CD1c-positive myeloid dendritic cell (primary cell): ENCODE measurements around the gene HS6ST3.
A peak's percentile ranks its signal among the peaks of the same experiment; 100 is the strongest.

Experiments
- DNase-seq: peaks from one replicate; pipeline ENCODE4 v3.0.0-alpha.2; 2016; ENCODE audit errors: extremely low spot score

The HS6ST3 gene

DNA sequence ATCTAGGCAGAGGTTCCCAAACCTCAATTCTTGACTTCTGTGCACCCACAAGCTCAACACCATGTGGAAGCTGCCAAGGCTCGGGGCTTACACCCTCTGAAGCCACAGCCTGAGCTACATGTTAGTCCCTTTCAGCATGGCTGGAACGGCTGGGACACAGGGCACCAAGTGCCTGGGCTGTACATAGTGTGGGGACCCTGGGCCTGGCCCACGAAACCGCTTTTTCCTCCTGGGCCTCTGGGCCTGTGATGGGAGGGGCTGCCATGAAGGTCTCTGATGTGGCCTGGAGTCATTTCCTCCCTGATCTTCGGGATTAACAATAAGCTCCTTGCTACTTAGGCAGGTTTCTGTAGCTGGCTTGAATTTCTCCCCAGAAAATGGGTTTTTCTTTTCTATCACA, 108.1 kb downstream of the HS6ST3 start:
- no peak for DNase-seq

DNA sequence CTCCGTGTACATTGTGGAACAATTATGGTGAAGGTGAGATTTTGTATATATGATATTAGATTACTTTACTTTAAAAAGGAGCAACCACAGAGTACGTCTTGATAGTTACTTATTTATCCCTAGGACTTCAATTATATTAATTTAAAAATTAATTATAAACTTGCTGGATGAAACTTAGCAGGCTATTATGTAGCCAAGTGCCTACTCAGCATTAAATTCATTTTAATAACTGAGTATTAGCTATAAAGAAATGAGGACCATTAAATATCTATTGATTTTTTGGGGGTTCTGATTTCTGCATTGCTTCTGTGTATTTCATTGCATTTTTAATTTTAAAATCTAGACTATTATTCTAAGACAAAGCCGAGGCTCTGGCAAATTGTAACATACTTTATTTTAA, 109.4 kb downstream of the HS6ST3 start:
- DNase-seq: no peak

DNA sequence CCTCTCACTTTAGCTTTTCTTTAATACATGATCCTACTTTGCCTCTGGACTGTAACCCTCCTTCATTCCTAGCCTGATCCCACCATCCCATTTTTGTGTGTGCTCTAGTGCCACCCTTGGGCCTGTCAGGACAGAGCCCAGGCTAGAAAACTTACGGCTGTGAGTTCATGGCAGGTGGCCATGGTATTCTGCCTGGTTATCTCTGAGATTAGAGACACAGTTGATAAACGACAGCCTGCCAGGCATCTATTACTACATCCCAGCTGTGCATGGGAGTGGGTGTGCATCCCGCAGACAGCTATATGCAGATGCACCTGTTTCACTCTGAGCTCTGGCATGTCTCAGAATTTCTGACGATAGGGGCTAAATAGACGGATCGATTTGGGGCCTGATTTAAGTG, 110.9 kb downstream of the HS6ST3 start:
- DNase-seq: no peak

DNA sequence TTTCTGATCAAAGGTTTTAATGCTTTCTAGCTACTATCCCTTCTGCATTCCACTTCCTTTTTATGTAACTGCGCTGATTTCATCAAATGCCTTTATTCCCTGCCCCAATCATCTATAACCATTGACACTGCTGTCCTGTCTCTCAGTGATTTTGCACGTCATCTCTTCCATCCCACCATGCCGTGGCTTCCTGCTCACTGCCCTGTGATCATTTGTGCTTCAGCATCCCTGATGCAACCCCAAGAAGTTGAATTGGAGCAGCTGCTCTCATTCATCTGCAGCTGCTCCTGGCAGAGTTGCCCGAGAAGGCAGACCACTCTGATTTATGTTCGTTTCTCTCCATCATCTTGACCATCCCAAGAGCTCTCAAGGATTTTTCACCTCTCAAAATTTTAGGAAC, 112.4 kb downstream of the HS6ST3 start:
- DNase-seq: no peak

DNA sequence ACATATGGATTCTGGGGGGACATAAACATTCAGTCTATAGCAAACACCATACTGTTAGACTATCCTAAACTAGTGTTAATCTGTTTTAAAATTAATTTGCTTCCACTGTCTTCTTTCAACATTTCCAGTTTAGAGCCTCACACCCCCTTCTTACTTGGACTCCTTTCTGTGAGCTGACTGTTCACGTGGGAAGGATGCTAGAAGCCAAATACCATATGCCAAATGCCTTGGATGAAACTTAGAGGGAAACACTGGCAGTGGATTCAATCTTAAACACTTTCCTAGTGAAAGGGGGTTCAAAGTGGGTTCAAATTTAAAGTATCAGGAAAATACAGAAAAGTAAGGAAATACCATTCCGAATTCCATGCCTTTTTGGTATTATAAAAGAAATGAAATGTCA, 113.6 kb downstream of the HS6ST3 start:
- no peak for DNase-seq

DNA sequence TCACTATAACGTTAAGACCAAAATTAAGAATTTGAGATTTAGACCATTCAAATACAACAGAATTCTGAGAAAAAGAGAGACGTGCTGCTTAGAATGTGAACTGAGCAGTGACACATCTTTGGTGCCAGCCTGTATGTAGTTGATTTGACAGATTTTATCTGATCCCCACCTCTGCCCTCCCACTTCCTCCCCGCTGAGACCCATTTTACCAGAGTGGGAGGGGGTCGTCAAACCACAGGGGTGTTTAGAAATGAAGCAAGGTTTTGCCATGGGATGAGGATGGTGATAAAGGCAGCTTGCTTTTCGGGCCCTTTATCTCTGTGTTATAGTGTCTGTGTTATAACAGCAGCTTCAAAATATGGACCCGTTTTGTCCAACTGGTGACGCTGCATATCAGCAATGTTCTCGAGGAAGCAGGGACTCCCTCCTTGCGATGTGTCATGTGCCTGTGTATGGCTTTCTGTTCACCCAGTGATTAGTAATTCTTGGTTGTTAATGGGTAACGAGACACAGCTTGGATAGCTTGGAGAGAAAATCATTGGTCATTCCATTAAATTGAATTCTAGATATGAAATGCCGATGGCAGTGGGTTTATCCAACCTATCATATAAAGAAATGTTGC, 125.0 kb downstream of the HS6ST3 start:
- DNase-seq: no peak

DNA sequence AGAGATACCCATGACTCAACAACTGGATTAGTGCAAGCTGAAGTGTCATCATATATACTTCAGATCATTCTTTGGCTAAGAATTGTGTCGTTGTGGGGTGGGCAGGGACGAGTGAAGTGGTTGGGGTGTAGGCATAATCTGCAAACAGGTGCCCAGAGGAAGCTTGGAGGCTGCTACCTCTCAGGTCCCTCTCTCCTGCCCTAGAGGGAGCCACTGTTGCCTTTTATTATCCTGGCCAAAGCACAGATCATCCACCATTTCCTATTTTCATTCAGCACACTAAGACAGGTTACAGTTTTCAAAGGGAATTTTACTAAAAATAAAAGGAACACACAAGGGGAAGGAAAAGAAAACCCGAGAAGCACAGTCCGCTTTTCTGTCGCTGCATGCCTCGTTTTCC, 126.6 kb downstream of the HS6ST3 start:
- no peak for DNase-seq

DNA sequence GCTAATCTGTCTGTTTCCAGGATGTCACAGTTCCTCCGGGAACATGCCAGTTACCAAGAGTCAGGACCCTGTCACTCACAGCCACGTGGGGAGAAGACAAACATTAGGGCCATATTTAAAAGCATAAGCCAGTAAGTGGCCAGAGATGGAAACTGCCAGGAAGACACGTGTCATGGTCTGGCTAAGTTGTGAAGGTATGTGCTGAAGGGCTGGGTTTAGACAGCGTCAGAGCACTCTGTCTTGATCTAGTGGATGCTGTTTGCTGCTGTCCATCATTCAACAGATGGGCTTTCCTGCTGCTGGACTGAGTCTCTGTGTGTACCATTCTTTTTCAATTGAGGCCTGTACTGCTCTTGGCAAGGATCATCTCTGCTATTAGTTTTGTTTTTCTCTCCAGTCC, 128.6 kb downstream of the HS6ST3 start:
- DNase-seq: no peak

DNA sequence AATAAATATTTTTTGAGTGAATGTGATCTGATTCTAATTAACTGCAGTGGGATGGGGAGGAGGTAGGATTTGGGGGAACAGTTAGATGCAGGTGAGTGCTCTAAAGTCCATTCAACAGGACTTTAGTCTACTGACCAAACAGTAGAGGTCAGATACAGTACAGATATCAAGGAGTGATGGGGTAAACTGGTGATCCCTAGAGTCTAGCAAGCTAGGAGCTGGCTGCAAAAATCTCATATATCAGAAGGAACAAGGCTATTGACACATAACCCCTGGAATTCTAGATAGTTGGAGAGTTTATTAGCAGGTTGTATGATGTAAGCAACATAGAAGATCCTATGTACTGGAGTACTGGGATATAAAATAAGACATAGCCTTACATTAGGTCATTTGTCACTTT, 131.6 kb downstream of the HS6ST3 start:
- no peak for DNase-seq

DNA sequence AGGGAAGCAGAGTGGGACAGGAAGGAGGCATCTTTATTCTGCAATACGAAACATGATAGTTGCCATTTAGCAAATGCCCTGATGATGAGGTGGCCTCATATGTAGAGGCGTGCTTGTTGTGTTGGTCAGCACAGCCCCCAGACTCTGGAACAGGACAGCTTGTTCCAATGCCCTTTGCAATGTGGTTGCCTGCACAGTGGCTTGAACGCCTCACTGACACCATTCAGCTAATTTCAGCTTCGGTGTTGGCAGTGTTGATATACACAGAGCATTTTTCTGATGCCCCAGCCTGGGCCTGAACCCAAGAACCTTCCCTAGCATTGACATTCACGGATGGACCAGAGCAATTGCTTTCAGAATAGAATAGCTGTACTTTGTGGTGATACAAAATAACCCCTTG, 133.3 kb downstream of the HS6ST3 start:
- no peak for DNase-seq

DNA sequence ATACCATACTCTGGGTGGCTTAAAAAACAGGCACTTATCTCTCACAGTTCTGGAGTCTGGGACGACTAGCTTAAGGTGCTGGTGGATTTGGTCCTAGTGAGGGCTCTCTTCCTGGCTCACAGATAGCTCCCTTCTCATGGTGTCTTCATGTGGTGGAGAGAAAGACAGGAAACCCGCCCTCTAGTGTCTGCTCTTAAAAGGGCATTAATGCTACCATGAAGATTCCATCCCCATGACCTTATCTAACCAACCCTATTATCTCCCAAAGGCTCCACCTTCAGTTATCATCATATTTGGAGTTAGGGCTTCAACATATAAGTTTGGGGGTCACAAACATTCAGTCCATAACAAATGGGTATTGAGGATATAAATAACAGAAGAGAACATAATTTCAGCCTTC, 139.4 kb downstream of the HS6ST3 start:
- no peak for DNase-seq

DNA sequence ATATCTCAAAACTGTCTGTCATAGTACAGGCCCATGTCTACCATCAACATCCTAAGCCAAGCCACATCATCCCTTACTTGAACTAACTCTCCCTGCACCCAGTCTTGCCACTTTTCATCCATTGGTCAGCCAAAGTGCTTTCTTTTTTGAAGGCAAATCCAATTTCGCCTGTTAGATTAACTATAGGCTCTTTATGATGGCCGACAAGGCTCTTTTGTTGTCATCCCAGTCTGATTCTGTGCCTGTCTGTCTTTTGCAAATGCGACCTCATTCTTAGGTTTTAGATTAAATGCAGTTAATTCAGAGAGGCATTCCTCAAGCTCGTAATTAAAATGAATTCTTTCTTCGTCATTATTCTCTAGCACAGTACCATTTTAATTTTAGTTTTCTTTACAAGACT, 148.3 kb downstream of the HS6ST3 start:
- DNase-seq: no peak

DNA sequence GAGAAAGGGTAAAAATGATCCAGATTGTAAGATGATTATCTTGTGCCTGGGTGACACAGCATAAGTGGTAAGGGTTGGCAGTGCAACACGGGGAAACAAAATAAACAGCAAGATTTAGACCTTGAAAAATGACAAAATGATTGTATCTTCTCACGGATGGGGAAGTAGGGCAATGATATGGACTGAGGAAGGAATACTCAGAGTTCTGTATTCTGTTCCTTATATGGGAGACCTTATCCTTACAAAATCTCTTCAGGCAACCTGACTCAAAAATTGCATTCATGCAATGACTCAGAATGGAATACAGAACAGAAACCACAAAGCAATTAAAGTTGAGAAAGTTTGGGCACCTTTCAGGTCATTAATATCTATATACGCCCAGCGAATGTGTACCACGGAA, 149.0 kb downstream of the HS6ST3 start:
- DNase-seq: peak; percentile 20

DNA sequence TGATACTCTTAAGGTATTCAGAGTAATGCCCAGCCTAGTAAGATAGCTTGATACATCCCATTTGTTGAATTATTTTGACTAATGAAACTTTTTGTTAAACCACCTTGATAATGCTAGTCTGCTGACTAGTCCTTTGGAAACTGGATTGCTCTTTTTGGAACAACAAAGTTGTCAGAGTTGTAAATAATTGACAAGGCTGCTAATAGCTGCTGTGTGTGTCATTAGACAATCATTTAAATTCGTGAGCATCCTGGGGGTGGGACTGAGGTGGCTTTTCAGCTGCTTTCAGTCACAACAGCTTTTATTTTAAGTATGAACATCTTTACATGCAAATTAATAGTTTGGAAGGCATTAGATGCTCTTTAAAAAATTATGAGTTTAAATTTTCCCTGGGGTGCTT, 153.5 kb downstream of the HS6ST3 start:
- DNase-seq: no peak

DNA sequence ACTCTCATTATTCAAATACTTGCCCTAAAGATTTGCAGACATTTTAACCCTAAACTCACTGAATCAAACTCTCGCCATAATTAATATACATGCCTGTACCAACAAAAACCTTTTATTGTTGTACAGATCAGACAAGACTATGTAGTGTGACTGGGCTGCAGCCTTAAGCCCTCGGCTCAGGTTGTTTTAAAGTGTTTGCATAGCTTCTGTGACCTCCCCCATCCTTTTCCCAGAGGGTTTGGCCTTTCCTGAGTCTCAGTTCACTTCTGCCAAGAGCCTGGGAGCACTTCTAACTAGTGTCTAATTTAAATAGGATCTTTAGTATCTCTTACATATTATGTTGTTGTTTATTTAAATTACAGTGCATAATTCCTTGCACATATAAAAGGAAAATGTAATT, 158.2 kb downstream of the HS6ST3 start:
- DNase-seq: no peak

DNA sequence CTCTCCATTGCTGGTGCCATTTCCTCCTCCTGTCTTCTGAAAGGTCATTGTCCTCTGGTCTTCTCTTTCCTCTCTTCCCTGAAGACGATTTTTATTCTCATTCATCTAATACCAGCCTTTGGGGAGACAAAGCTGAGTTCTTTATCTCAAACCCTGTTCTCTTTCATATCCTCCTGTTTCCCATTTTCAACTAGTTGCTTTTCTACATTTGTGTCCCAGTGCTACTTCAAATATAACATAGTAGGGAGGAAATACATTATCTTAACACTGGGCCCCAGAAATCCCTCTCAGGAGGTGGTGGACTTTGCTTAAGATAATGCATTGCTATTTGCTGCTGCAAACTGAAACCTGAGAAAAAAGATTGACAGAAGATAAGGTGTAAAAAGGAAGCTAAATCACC, 159.1 kb downstream of the HS6ST3 start:
- no peak for DNase-seq

DNA sequence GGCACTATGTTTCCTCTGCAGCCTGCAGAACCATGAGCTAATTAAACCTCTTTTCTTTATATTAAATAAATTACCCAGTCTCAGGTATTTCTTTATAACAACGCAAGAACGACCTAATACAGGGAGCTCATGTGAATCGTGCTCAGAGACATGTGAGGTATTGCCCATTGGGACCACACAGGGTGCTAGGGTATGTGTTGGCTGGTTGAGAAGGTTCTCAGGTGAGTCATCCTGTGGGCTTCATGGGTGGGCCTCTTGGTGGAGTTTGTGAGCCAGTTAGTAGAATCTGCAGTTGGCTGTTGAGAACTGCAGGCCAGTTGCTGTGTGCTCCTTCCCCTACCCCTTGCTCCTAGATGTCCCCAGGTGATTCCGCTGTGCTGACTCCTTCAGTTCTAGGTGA, 163.0 kb downstream of the HS6ST3 start:
- no peak for DNase-seq

DNA sequence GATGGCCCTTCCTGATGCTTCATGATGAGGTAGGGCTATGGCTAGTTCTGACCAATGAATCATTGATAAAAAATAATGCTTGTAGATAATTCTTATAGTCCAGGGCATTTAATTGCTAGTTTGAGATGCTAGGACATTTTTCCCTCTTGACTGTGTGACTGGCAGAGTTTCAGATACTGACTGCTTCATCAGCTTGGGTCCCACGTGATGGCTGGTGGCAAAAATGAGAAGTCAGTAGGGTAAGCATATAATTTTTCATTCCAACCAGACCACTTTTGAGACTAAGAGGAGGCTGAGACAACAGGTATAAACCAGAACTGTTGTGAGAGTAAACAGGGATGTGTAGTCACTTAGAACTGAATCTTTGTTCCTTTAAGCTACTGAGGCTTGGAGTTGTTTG, 183.3 kb downstream of the HS6ST3 start:
- DNase-seq: no peak

DNA sequence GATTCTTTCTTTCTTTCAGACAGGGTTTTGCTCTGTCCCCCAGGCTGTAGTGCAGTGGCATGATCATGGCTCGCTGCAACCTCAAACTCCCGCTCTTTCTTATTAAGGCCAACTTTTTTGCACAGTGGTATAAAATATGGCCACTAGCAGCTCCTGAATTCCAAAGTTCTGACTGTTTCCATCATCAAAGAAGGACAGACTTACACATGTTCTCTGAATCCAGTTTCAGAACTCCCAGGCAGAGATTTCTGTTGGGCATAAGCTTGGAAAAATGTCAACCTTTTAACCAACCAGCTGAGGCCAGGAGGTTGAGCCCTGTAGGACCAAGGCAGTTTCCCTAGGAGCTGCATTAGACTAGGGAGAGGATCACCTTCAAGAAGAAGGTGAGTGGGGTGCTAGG, 184.1 kb downstream of the HS6ST3 start:
- DNase-seq: no peak

DNA sequence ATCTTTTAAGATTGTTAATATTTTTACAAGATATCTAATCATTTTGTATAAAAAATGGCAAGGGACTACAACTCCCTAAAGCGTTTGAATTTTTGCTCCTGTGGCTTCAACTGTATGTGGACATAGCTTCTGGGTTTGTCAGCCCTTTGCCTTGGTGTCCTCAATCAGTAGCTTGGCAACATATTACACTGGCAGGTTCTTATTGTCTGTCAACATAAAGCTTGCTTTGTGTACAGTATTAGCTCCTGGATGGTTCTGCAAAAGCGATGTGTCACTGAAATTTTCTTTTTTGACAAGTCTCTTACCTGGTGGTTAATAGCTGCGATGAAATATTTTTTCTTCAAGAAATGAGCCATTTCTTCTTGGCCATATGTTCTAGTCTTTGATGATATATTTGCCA, 190.0 kb downstream of the HS6ST3 start:
- DNase-seq: no peak

DNA sequence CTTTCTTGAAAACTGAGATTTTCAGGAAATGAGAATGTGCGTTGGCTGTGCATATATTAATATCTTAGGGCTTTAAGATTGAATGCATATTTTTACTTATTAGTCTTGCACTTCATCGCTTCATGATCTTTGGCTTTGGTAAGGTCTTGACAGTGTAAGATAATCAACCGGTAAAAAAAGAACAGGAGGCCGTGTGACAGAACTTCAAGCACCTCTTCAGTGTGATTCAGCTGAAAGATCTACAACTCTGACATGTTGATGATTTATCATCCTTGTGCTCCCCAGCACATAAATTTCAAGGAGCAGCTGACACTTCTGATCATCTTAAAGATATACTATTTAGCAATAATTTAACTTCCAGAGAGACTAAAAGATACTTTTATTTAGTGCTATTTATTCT, 195.1 kb downstream of the HS6ST3 start:
- no peak for DNase-seq

DNA sequence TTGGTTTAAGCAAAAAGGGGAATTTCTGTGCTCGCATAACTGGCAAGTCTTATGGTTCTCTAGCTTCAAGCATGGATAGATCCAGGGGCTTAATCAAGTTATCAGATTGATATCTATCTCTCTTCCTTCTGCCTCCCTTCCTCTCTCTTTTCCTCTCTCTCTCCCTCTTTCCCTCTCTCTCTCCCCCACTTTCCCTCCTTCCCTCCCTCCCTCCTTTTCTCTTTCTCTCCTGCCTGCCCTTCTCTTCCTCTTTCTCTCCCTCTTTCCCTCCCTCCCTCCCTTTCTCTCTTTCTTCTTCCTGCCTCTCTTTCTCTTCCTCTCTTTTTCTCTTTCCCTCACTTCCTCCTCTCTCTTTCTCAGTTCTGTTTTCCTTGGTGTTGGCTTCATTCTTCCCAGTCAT, 195.8 kb downstream of the HS6ST3 start:
- no peak for DNase-seq

DNA sequence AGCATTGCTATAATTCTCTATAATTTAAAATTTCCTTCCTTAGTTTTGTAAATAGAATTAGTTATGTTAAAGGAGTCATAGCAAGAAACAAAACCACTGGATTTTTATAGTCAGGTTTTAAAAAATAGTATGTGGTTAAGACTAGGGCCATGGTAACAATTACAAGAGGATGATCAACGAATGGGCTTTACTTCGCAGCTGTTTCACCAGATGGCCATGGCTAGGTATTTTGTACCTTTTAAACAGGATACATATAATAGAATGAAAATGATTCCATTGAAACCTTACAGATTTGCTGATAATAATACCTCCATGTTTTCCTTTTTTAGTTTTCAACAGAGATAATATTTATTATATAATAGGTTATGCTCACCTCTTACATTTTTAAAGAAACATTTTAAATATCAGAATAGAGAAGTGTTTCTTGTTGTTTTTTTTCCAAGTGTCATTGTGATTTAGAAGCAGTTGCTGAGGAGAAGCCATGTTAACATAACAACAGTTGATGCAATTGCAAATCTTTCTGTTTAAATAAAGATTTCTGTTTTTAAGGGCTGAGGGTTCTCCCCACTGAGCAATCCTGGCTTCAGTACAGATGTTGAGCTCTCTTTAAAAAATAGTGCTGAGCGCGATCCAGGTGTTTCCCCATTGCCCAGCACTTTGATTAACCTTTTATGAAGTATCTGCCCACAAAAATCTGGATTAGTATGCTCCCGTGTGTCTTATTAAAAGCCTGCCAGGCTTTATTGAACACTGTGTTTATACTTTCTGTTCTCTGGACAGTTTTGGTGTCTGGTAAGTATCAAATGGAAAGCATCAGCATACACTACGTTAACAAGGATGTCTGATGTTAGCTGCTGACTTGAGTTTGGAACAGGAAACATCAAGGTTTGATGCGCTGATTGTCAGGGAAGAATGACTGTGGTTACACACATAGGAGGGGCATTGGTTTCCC, 205.3 kb downstream of the HS6ST3 start:
- DNase-seq: no peak

DNA sequence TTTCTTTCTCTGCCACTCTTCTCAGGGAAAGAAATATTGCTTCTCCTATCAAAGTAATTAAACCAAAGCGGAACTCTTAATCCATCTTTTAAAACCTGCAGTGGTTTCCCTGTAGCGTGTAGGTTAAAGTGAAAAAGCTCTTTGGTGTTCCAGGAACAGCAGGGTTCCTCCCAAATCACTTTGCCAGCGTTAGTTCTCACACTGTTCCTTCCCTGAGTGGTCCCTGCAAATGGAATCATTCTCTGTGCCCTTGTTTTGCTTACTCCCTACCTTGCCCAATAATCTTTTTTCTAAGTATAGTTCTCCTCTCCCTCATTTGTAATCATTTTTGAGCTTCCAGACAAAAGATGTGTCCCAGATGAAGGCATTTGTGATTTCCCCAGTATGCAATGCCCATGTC, 207.5 kb downstream of the HS6ST3 start:
- no peak for DNase-seq
